K562 (cell line): Measurements from ENCODE around the gene ADD2. TPM values are rescaled to one million over a fixed set of nuclear protein-coding genes. Genes with fewer than 3 reads are reported as not detected.

ENCODE experiments used
- ATAC-seq: fragments of 200-7000 bp; cut with Tn5 transposase; 3 replicates; pipeline ENCODE4 v1.9.1; 2020; ENCODE audit warnings: moderate library complexity
- BruUV-seq: library from RNA; stranded (reverse); fragments of 400-500 nt; replicated peaks from 2 replicates; lab custom pipeline; 2021; lab: Mats Ljungman, UMichigan
- CTCF ChIA-PET: fragments of 300-600 bp; formaldehyde crosslinking; extraction: SDS; loops from one replicate; lab custom pipeline; 2021; ENCODE audit warnings: low intra/inter-chr PET ratio; lab: Yijun Ruan, JAX
- POLR2A ChIA-PET: fragments of 300-600, 350-650 bp; sonication (Branson Sonifier 250); formaldehyde crosslinking; extraction: SDS; loops from one replicate; lab custom pipeline; 2021; ENCODE audit warnings: antibody characterized with exemption, inconsistent platforms; lab: Yijun Ruan, JAX
- DNase-seq, 4 experiments: peaks; one replicate each; pipeline versions ENCODE4 v3.0.0 to v3.0.0-alpha.2; 2011 to 2018; ENCODE audit warnings: low spot score in 3 of 4, mixed read lengths in 3 of 4; ENCODE audit errors: extremely low read depth in 1 of 4
- FAIRE-seq: peaks from 2 replicates; lab custom pipeline; 2011; peaks lifted over from hg19 to GRCh38; lab: Jason Lieb, UNC
- H2AFZ ChIP-seq: 2 replicates; pipeline ENCODE4 v1.6.0; 2011; ENCODE audit warnings: low read depth, low read length, control low read depth, inconsistent platforms
- H3K27ac ChIP-seq: fragments of 200-600 bp; 3 replicates; pipeline ENCODE4 v1.8.0; 2011; ENCODE audit warnings: low read depth, mild to moderate bottlenecking, control low read depth, inconsistent platforms, low read length, moderate library complexity, mixed read lengths; ENCODE audit errors: extremely low read depth
- H3K27me3 ChIP-seq, 2 experiments: fragments of 300-600 bp in 1 of 2; 2 replicates in 1 of 2; 3 replicates in 1 of 2; pipeline versions ENCODE4 v1.6.0 to v1.8.0; 2011; ENCODE audit warnings: inconsistent platforms in 2 of 2, low read length in 2 of 2, mild to moderate bottlenecking in 1 of 2, mixed read lengths in 1 of 2, moderate library complexity in 1 of 2; ENCODE audit not compliant: control insufficient read depth in 2 of 2, insufficient read depth in 2 of 2
- H3K36me3 ChIP-seq: fragments of 300-600 bp; 3 replicates; pipeline ENCODE4 v1.8.0; 2011; ENCODE audit warnings: mild to moderate bottlenecking, low read length, inconsistent platforms; ENCODE audit not compliant: control insufficient read depth, insufficient read depth
- H3K4me1 ChIP-seq, 2 experiments: fragments of 200-600 bp in 1 of 2; replicated peaks in 1 of 2; 2 replicates in 1 of 2; 3 replicates in 1 of 2; pipeline versions ENCODE4 v1.5.1 to v1.8.0; 2011; ENCODE audit warnings: inconsistent platforms in 2 of 2, low read length in 2 of 2, mild to moderate bottlenecking in 1 of 2, mixed read lengths in 1 of 2, moderate library complexity in 1 of 2; ENCODE audit not compliant: control insufficient read depth in 2 of 2, insufficient read depth in 2 of 2
- H3K4me2 ChIP-seq: 2 replicates; pipeline ENCODE4 v1.6.1; 2011; ENCODE audit warnings: low read length, control low read depth, inconsistent platforms, mixed read lengths; ENCODE audit not compliant: insufficient read depth
- H3K4me3 ChIP-seq: fragments of 200-600 bp; sonication (generic), shearing (Covaris generic); 2 replicates; pipeline ENCODE4 v1.5.1; 2016; ENCODE audit warnings: control low read depth, inconsistent platforms
- H3K79me2 ChIP-seq: fragments of 200-600 bp; 3 replicates; pipeline ENCODE4 v1.8.0; 2011; ENCODE audit warnings: low read length, inconsistent platforms; ENCODE audit not compliant: control insufficient read depth, insufficient read depth
- H3K9ac ChIP-seq, 2 experiments: 2 replicates each; pipeline versions ENCODE4 v1.6.0 to v1.6.1; 2011; ENCODE audit warnings: low read depth in 2 of 2, low read length in 2 of 2, control low read depth in 1 of 2, inconsistent platforms in 1 of 2, mild to moderate bottlenecking in 1 of 2, mixed read lengths in 1 of 2; ENCODE audit not compliant: insufficient read depth in 1 of 2
- H3K9me1 ChIP-seq: one replicate; pipeline ENCODE4 v1.6.0; 2011; ENCODE audit warnings: inconsistent platforms, mild to moderate bottlenecking, low read length, moderate library complexity; ENCODE audit not compliant: control insufficient read depth, insufficient read depth
- H3K9me3 ChIP-seq: replicated peaks from 2 replicates; pipeline ENCODE4 v1.5.1; 2011; ENCODE audit warnings: low read depth, low read length, inconsistent platforms; ENCODE audit not compliant: control insufficient read depth, insufficient read depth
- H4K20me1 ChIP-seq: replicated peaks from 2 replicates; pipeline ENCODE4 v1.6.1; 2011; ENCODE audit warnings: low read length, inconsistent platforms, mixed read lengths; ENCODE audit not compliant: control insufficient read depth, insufficient read depth
- HDAC3 ChIP-seq: fragments of 450-650 bp; IDR thresholded peaks from 2 replicates; pipeline ENCODE4 v1.6.1; 2018; ENCODE audit warnings: borderline replicate concordance, mild to moderate bottlenecking, moderate library complexity; ENCODE audit not compliant: partially characterized antibody
- HMG20B ChIP-seq: fragments of 250-450 bp; sonication (Bioruptor Pico); IDR thresholded peaks from 2 replicates; pipeline ENCODE4 v1.5.0; 2021; ENCODE audit warnings: mild to moderate bottlenecking
- PRPF4 ChIP-seq: fragments of 200-400 bp; formaldehyde crosslinking; IDR thresholded peaks from one replicate; pipeline ENCODE4 v1.6.1; 2017; ENCODE audit warnings: low read length, low read depth, mild to moderate bottlenecking; ENCODE audit not compliant: insufficient read depth, poor library complexity, severe bottlenecking
- RFX7 ChIP-seq: fragments of 250-450 bp; sonication (Bioruptor Pico); IDR thresholded peaks from 2 replicates; pipeline ENCODE4 v1.5.1; 2021; ENCODE audit warnings: mild to moderate bottlenecking
- RNF2 ChIP-seq: sonication (generic); IDR thresholded peaks from 2 replicates; pipeline ENCODE4 v1.6.1; 2016
- SMAD3 ChIP-seq: fragments of 450-650 bp; formaldehyde crosslinking; conservative IDR thresholded peaks from 2 replicates; pipeline ENCODE4 v1.4.0; 2020; ENCODE audit warnings: mild to moderate bottlenecking
- SUPT5H ChIP-seq: fragments of 450-650 bp; IDR thresholded peaks from 2 replicates; pipeline ENCODE4 v1.6.1; 2016
- TOE1 ChIP-seq, 2 experiments: fragments of 450-650 bp in 1 of 2; sonication (generic) in 1 of 2; formaldehyde crosslinking in 1 of 2; IDR thresholded peaks; 2 replicates each; pipeline versions ENCODE4 v1.7.1 to v1.8.0; 2016 to 2022; ENCODE audit warnings: borderline replicate concordance in 2 of 2, mild to moderate bottlenecking in 2 of 2, antibody characterized with exemption in 1 of 2, inconsistent platforms in 1 of 2, low read depth in 1 of 2, missing genetic modification reagents in 1 of 2, moderate library complexity in 1 of 2
- U2AF1 ChIP-seq: fragments of 200-400 bp; formaldehyde crosslinking; optimal IDR thresholded peaks from 2 replicates; pipeline ENCODE3; 2017; ENCODE audit warnings: mild to moderate bottlenecking, low read depth, low read length, moderate library complexity
- WHSC1 ChIP-seq: IDR thresholded peaks from one replicate; pipeline ENCODE4 v1.6.1; 2012; ENCODE audit warnings: low read length, control low read depth, inconsistent platforms
- ZNF165 ChIP-seq: fragments of 250-450 bp; sonication (Bioruptor Pico); IDR thresholded peaks from 2 replicates; pipeline ENCODE4 v1.4.0; 2020; ENCODE audit warnings: borderline replicate concordance
- ZNF584 ChIP-seq: fragments of 200-800 bp; sonication (Bioruptor generic); IDR thresholded peaks from 2 replicates; pipeline ENCODE4 v1.6.1; 2016; ENCODE audit warnings: low read depth, mild to moderate bottlenecking, missing genetic modification characterization, missing compliant biosample characterization
- WGBS: fragments of 100-300 bp; shearing (Covaris generic); methylation state at CpG from one replicate; pipeline ENCODE4 v1.1.6; 2016; ENCODE audit warnings: low coverage, mixed read lengths; ENCODE audit not compliant: insufficient coverage; ENCODE audit errors: missing lambda C conversion rate; 5-methylcytosine and 5-hydroxymethylcytosine counted together
- in situ Hi-C: fragments of 300-500 bp; cut with MboI; formaldehyde crosslinking; loops from 4 replicates; pipeline ENCODE4 v1.15.0; 2018; ENCODE audit warnings: inconsistent platforms, mixed read lengths
- intact Hi-C: fragments of 100-400 bp; cut with micrococcal nuclease; formaldehyde crosslinking; loops from 2 replicates; pipeline ENCODE4 v1.14.2; 2022
- polyA plus RNA-seq, 8 experiments: library from polyadenylated mRNA; depleted of rRNA in 4 of 8; stranded (reverse) in 5 of 8; unstranded in 3 of 8; fragments of >200 nt; fragmentation: Nextera tagmentation in 2 of 8; fragmentation: Illumina TruSeq in 1 of 8; extraction: Ambion mirVana in 2 of 8; extraction: Trizol in 1 of 8; gene quantifications; 2 replicates each; pipeline versions ENCODE4 v1.2.1 to v1.2.3, GENCODE V29; 2011 to 2014; ENCODE audit warnings: inconsistent platforms in 1 of 8, missing spikeins in 1 of 8
- total RNA-seq, 7 experiments: library from RNA; depleted of rRNA in 6 of 7; stranded (reverse); fragments of >200 nt in 6 of 7; fragmentation: Illumina TruSeq in 2 of 7; extraction: Trizol in 2 of 7; gene quantifications; 2 replicates each; pipeline versions ENCODE4 v1.2.1 to v1.2.3, GENCODE V29; 2011 to 2021; ENCODE audit warnings: low replicate concordance in 1 of 7
- TF ChIP-seq, protein P1 (sequence below), 2 experiments: IDR thresholded peaks in 1 of 2; conservative IDR thresholded peaks in 1 of 2; 2 replicates each; pipeline ENCODE4 v1.6.1; 2016; ENCODE audit warnings: low read depth in 2 of 2, mild to moderate bottlenecking in 1 of 2, missing compliant biosample characterization in 1 of 2, missing genetic modification characterization in 1 of 2, moderate library complexity in 1 of 2
- TF ChIP-seq, protein P2 (sequence below): sonication (generic); formaldehyde crosslinking; IDR thresholded peaks from 2 replicates; pipeline ENCODE4 v1.8.0; 2022; ENCODE audit warnings: mild to moderate bottlenecking, missing genetic modification reagents

ADD2 gene
- total and polyA plus RNA-seq, 9 of the 15 experiments (the other 6 are each of a cell fraction or from before 2014, with no cell fraction given), result 3.5 to 63.0 (median 36.2) TPM

DNA sequence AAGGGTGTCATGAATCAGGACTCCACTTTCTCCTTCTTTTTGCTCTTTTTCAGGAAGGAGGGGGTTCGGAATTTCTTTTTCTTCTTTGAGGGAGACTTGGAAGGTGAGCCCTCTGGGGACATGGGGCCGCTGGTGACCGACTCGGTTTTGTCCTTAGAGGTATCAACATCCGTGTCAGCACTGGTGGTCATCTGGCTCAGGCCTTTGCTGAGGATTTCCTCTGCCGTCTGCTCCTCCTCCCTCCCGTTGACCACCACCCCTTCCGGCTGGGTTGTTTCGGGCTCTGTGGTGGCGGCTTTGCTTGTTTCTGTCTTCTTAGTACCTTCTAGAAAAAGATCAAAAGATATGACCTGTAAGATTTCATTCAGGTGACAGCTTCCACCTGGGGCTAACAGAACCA lies 104.6 kb downstream of the ADD2 start:
- H3K36me3 ChIP-seq, result peaks cover 38% of the 10 kb centered on the region; the same call in 2 of the 3 replicates
- no peaks in the 10 kb centered on the region for H4K20me1 ChIP-seq
- ChIA-PET POLR2A (interaction anchor here (0.6 kb wide), 1 partner anchor 318 kb away, joined by 3 read pairs; no protein-coding TSS in a partner anchor), CTCF (no interaction called here)
- no peak overlapping the region for H3K9ac ChIP-seq
- in situ Hi-C loops (loop anchor here (10.0 kb wide), 1 partner anchor 281 kb away; no protein-coding TSS in a partner anchor), intact Hi-C loops (no loop called here)
- no peaks in the 10 kb centered on the region for H3K79me2 ChIP-seq
- no peak overlapping the region for H3K27ac ChIP-seq
- ATAC-seq, result no peak
- 92% methylated on average over 4 of the region's 10 CpGs for WGBS
- no peak overlapping the region for H2AFZ ChIP-seq
- H3K27me3 ChIP-seq, result no peaks in the 10 kb centered on the region
- H3K9me1 ChIP-seq, result no peaks in the 10 kb centered on the region
- H3K4me3 ChIP-seq, result no peak overlapping the region
- no TSS peak for BruUV-seq
- H3K4me1 ChIP-seq, result no peaks in the 10 kb centered on the region
- FAIRE-seq, result no peak
- no peaks in the 10 kb centered on the region for H3K9me3 ChIP-seq
- no peak for DNase-seq
- H3K4me2 ChIP-seq, result no peak overlapping the region
- TF ChIP-seq HMG20B (CRISPR knock-in tag) (no peak), U2AF1 (no peak), RNF2 (no peak), ZNF584 (CRISPR knock-in tag) (no peak), SMAD3 (CRISPR knock-in tag) (no peak), PRPF4 (no peak), ZNF165 (CRISPR knock-in tag) (no peak), RFX7 (CRISPR knock-in tag) (no peak), SUPT5H (no peak), WHSC1 (no peak), HDAC3 (no peak), TOE1 (IDR thresholded peaks at IDR 0.05; ENCODE audit: borderline replicate concordance) (no peak), TOE1 (CRISPR knock-in tag; IDR thresholded peaks at IDR 0.05; ENCODE audit: borderline replicate concordance, low read depth) (no peak)
- TF ChIP-seq, protein P1, sequence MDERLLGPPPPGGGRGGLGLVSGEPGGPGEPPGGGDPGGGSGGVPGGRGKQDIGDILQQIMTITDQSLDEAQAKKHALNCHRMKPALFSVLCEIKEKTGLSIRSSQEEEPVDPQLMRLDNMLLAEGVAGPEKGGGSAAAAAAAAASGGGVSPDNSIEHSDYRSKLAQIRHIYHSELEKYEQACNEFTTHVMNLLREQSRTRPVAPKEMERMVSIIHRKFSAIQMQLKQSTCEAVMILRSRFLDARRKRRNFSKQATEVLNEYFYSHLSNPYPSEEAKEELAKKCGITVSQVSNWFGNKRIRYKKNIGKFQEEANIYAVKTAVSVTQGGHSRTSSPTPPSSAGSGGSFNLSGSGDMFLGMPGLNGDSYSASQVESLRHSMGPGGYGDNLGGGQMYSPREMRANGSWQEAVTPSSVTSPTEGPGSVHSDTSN (CRISPR knock-in tag; IDR thresholded peaks at IDR 0.05; ENCODE audit: low read depth), result no peak
- TF ChIP-seq, protein P1 (tag; conservative IDR thresholded peaks at IDR 0.05; ENCODE audit: low read depth), result no peak
- TF ChIP-seq, protein P2, sequence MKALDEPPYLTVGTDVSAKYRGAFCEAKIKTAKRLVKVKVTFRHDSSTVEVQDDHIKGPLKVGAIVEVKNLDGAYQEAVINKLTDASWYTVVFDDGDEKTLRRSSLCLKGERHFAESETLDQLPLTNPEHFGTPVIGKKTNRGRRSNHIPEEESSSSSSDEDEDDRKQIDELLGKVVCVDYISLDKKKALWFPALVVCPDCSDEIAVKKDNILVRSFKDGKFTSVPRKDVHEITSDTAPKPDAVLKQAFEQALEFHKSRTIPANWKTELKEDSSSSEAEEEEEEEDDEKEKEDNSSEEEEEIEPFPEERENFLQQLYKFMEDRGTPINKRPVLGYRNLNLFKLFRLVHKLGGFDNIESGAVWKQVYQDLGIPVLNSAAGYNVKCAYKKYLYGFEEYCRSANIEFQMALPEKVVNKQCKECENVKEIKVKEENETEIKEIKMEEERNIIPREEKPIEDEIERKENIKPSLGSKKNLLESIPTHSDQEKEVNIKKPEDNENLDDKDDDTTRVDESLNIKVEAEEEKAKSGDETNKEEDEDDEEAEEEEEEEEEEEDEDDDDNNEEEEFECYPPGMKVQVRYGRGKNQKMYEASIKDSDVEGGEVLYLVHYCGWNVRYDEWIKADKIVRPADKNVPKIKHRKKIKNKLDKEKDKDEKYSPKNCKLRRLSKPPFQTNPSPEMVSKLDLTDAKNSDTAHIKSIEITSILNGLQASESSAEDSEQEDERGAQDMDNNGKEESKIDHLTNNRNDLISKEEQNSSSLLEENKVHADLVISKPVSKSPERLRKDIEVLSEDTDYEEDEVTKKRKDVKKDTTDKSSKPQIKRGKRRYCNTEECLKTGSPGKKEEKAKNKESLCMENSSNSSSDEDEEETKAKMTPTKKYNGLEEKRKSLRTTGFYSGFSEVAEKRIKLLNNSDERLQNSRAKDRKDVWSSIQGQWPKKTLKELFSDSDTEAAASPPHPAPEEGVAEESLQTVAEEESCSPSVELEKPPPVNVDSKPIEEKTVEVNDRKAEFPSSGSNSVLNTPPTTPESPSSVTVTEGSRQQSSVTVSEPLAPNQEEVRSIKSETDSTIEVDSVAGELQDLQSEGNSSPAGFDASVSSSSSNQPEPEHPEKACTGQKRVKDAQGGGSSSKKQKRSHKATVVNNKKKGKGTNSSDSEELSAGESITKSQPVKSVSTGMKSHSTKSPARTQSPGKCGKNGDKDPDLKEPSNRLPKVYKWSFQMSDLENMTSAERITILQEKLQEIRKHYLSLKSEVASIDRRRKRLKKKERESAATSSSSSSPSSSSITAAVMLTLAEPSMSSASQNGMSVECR (CRISPR knock-in tag), result no peak
